Mesenchymal stem cell (in vitro differentiated cells and primary cell): ENCODE data around the gene TEF.

Experiments used
- DNase-seq: peaks from one replicate; pipeline ENCODE4 v3.0.0-alpha.2; 2013
- H2AFZ ChIP-seq: one replicate; pipeline ENCODE4 v1.6.1; 2013; ENCODE audit warnings: low read depth, mild to moderate bottlenecking, control low read depth, inconsistent platforms, low read length, moderate library complexity
- H2AK5ac ChIP-seq: 2 replicates; pipeline ENCODE4 v1.6.1; 2013; ENCODE audit warnings: low read length, moderate library complexity, mild to moderate bottlenecking, inconsistent platforms; ENCODE audit not compliant: severe bottlenecking
- H2BK120ac ChIP-seq: one replicate; pipeline ENCODE4 v1.6.1; 2013; ENCODE audit warnings: low read depth, mild to moderate bottlenecking, inconsistent platforms, low read length, moderate library complexity
- H2BK12ac ChIP-seq, 2 experiments: one replicate each; pipeline ENCODE4 v1.6.1; 2013; ENCODE audit warnings: inconsistent platforms in 2 of 2, low read length in 2 of 2, mild to moderate bottlenecking in 2 of 2, moderate library complexity in 2 of 2, control low read depth in 1 of 2
- H2BK15ac ChIP-seq: one replicate; pipeline ENCODE4 v1.6.1; 2013; ENCODE audit warnings: mild to moderate bottlenecking, low read depth, inconsistent platforms; ENCODE audit not compliant: poor library complexity, severe bottlenecking
- H2BK5ac ChIP-seq: 2 replicates; pipeline ENCODE4 v1.6.1; 2013; ENCODE audit warnings: low read depth, mild to moderate bottlenecking, low read length, control low read depth, inconsistent platforms; ENCODE audit not compliant: poor library complexity, severe bottlenecking
- H3K14ac ChIP-seq, 2 experiments: one replicate each; pipeline ENCODE4 v1.6.1; 2013; ENCODE audit warnings: inconsistent platforms in 2 of 2, low read length in 2 of 2, control low read depth in 1 of 2, mild to moderate bottlenecking in 1 of 2, moderate library complexity in 1 of 2
- H3K18ac ChIP-seq, 2 experiments: one replicate each; pipeline ENCODE4 v1.6.1; 2013; ENCODE audit warnings: inconsistent platforms in 2 of 2, low read length in 2 of 2, control low read depth in 1 of 2, low read depth in 1 of 2, mild to moderate bottlenecking in 1 of 2
- H3K23ac ChIP-seq, 2 experiments: one replicate each; pipeline ENCODE4 v1.6.1; 2013; ENCODE audit warnings: inconsistent platforms in 2 of 2, low read length in 2 of 2, mild to moderate bottlenecking in 2 of 2, moderate library complexity in 2 of 2, control low read depth in 1 of 2
- H3K27ac ChIP-seq: 2 replicates; pipeline ENCODE4 v1.5.1; 2013; ENCODE audit warnings: mild to moderate bottlenecking, moderate library complexity, low read length, control low read depth, inconsistent platforms; ENCODE audit not compliant: poor library complexity, severe bottlenecking
- H3K27me3 ChIP-seq, 2 experiments: 2 replicates each; pipeline versions ENCODE4 v1.6.1 to v1.7.0; 2013; ENCODE audit warnings: low read length in 2 of 2, mild to moderate bottlenecking in 2 of 2, moderate library complexity in 2 of 2, control low read depth in 1 of 2, inconsistent platforms in 1 of 2; ENCODE audit not compliant: control insufficient read depth in 1 of 2, insufficient read depth in 1 of 2
- H3K36me3 ChIP-seq, 2 experiments: 2 replicates each; pipeline versions ENCODE4 v1.6.1 to v1.7.0; 2013; ENCODE audit warnings: low read length in 2 of 2, control low read depth in 1 of 2, inconsistent platforms in 1 of 2, low read depth in 1 of 2, mild to moderate bottlenecking in 1 of 2; ENCODE audit not compliant: insufficient read depth in 2 of 2, control insufficient read depth in 1 of 2
- H3K4ac ChIP-seq, 2 experiments: one replicate each; pipeline ENCODE4 v1.6.1; 2013; ENCODE audit warnings: inconsistent platforms in 2 of 2, low read length in 2 of 2, mild to moderate bottlenecking in 2 of 2, moderate library complexity in 2 of 2, control low read depth in 1 of 2, low read depth in 1 of 2
- H3K4me1 ChIP-seq: 2 replicates; pipeline ENCODE4 v1.6.1; 2013; ENCODE audit warnings: low read depth, low read length, control low read depth; ENCODE audit not compliant: control insufficient read depth, insufficient read depth
- H3K4me2 ChIP-seq: 2 replicates; pipeline ENCODE4 v1.6.1; 2013; ENCODE audit warnings: low read length, mild to moderate bottlenecking, inconsistent platforms; ENCODE audit not compliant: poor library complexity, severe bottlenecking
- H3K4me3 ChIP-seq, 2 experiments: 2 replicates each; pipeline versions ENCODE4 v1.5.1 to v1.7.0; 2013; ENCODE audit warnings: low read length in 2 of 2, mild to moderate bottlenecking in 2 of 2, control low read depth in 1 of 2, low read depth in 1 of 2; ENCODE audit not compliant: insufficient read depth in 1 of 2
- H3K79me1 ChIP-seq: replicated peaks from 2 replicates; pipeline ENCODE4 v1.6.1; 2013; ENCODE audit warnings: mild to moderate bottlenecking, control low read depth, low read length, inconsistent platforms; ENCODE audit not compliant: poor library complexity, severe bottlenecking
- H3K9ac ChIP-seq: 2 replicates; pipeline ENCODE4 v1.7.0; 2013; ENCODE audit warnings: mild to moderate bottlenecking, low read length, moderate library complexity
- H3K9me3 ChIP-seq: 2 replicates; pipeline ENCODE4 v1.7.0; 2013; ENCODE audit warnings: mild to moderate bottlenecking, low read length; ENCODE audit not compliant: control insufficient read depth
- H4K8ac ChIP-seq: one replicate; pipeline ENCODE4 v1.6.1; 2013; ENCODE audit warnings: inconsistent platforms, mild to moderate bottlenecking, low read length, moderate library complexity
- H4K91ac ChIP-seq: one replicate; pipeline ENCODE4 v1.6.1; 2013; ENCODE audit warnings: mild to moderate bottlenecking, low read length, inconsistent platforms
- WGBS: methylation state at CpG from one replicate; pipeline ENCODE4 v1.1.7; 2013; ENCODE audit warnings: mixed read lengths; 5-methylcytosine and 5-hydroxymethylcytosine counted together

TEF gene

GRCh38 chr22:41383085-41383484, 1.3 kb downstream of the TEF start:
- Histone ChIP-seq H3K14ac (no peak overlapping the region), H3K23ac (no peak overlapping the region), H3K27ac (no peak overlapping the region), H2BK5ac (no peak overlapping the region), H2BK120ac (no peak overlapping the region), H3K9me3 (no peaks in the 10 kb centered on the region), H3K4me3 (peak overlapping the region in 1 of 2 experiments; percentile 93), H3K27me3 (no peaks in the 10 kb centered on the region), H4K91ac (no peak overlapping the region), H4K8ac (no peak overlapping the region), H3K4ac (no peak overlapping the region), H2AK5ac (no peak overlapping the region), H2BK12ac (no peak overlapping the region), H3K18ac (no peak overlapping the region), H2AFZ (no peak overlapping the region), H3K36me3 (peaks cover 9 to 16% of the 10 kb centered on the region in 2 experiments), H3K4me2 (peak overlapping the region; percentile 82), H2BK15ac (no peak overlapping the region), H3K9ac (peak overlapping the region; percentile 91), H3K4me1 (peaks cover 16% of the 10 kb centered on the region), H3K79me1 (peaks cover 7% of the 10 kb centered on the region)
- WGBS = 100% methylated on average over 3 of the region's 5 CpGs
- DNase-seq = no peak

GRCh38 chr22:41384128-41384527, 2.4 kb downstream of the TEF start:
- Histone ChIP-seq H2AK5ac (no peak overlapping the region), H3K4me1 (peaks cover 16% of the 10 kb centered on the region), H2AFZ (no peak overlapping the region)

GRCh38 chr22:41387341-41387740, 5.6 kb downstream of the TEF start:
- H3K4me3 ChIP-seq = no peak overlapping the region

More at GRCh38 chr22:41384128-41384527, 2.4 kb downstream of the TEF start:
- Histone ChIP-seq H3K23ac (no peak overlapping the region), H3K4ac (no peak overlapping the region), H3K27ac (no peak overlapping the region), H2BK120ac (no peak overlapping the region), H4K91ac (no peak overlapping the region), H3K4me2 (no peak overlapping the region), H4K8ac (no peak overlapping the region), H2BK12ac (no peak overlapping the region), H3K14ac (no peak overlapping the region), H2BK5ac (no peak overlapping the region), H3K9me3 (no peaks in the 10 kb centered on the region), H3K36me3 (peaks cover 13 to 25% of the 10 kb centered on the region in 2 experiments), H2BK15ac (no peak overlapping the region), H3K18ac (no peak overlapping the region), H3K4me3 (no peak overlapping the region), H3K27me3 (no peaks in the 10 kb centered on the region), H3K79me1 (peaks cover 7% of the 10 kb centered on the region), H3K9ac (no peak overlapping the region)
- no peak for DNase-seq

GRCh38 chr22:41394012-41394356, 12.2 kb downstream of the TEF start:
- no peak overlapping the region for H3K14ac ChIP-seq
- no peak overlapping the region for H2AK5ac ChIP-seq
- no peak overlapping the region for H3K23ac ChIP-seq
- no peak overlapping the region for H3K4me2 ChIP-seq
- H3K4ac ChIP-seq = no peak overlapping the region
- peaks cover 55 to 72% of the 10 kb centered on the region in 2 experiments for H3K36me3 ChIP-seq
- no peak overlapping the region for H2AFZ ChIP-seq
- no peak overlapping the region for H3K18ac ChIP-seq
- H3K79me1 ChIP-seq = peaks cover 2% of the 10 kb centered on the region
- no peak overlapping the region for H2BK5ac ChIP-seq
- peak overlapping the region; percentile 42 for H3K9ac ChIP-seq
- no peak for DNase-seq
- H2BK120ac ChIP-seq = no peak overlapping the region
- H3K4me3 ChIP-seq = no peak overlapping the region
- no peak overlapping the region for H4K91ac ChIP-seq
- no peak overlapping the region for H4K8ac ChIP-seq
- H3K27ac ChIP-seq = no peak overlapping the region
- no peak overlapping the region for H2BK12ac ChIP-seq
- 97% methylated on average over 11 of the region's 11 CpGs for WGBS
- H2BK15ac ChIP-seq = no peak overlapping the region
- H3K4me1 ChIP-seq = peaks cover 2% of the 10 kb centered on the region
- no peaks in the 10 kb centered on the region for H3K27me3 ChIP-seq
- H3K9me3 ChIP-seq = no peaks in the 10 kb centered on the region

More at GRCh38 chr22:41387341-41387740, 5.6 kb downstream of the TEF start:
- no peak for DNase-seq
- Histone ChIP-seq H2BK12ac (no peak overlapping the region), H4K8ac (no peak overlapping the region), H3K27ac (no peak overlapping the region), H2AK5ac (no peak overlapping the region), H3K18ac (no peak overlapping the region), H2BK15ac (no peak overlapping the region), H3K4me1 (peaks cover 6% of the 10 kb centered on the region), H3K27me3 (no peaks in the 10 kb centered on the region), H3K4ac (no peak overlapping the region), H3K14ac (no peak overlapping the region), H3K36me3 (peaks cover 23 to 49% of the 10 kb centered on the region in 2 experiments), H3K79me1 (peaks cover 8% of the 10 kb centered on the region), H2AFZ (no peak overlapping the region), H2BK120ac (no peak overlapping the region), H3K9ac (no peak overlapping the region), H3K23ac (no peak overlapping the region), H3K9me3 (no peaks in the 10 kb centered on the region), H3K4me2 (no peak overlapping the region), H2BK5ac (no peak overlapping the region), H4K91ac (no peak overlapping the region)
- 100% methylated on average over 3 of the region's 7 CpGs for WGBS
